Measurements from ENCODE around the gene OR6K2.

DNA sequence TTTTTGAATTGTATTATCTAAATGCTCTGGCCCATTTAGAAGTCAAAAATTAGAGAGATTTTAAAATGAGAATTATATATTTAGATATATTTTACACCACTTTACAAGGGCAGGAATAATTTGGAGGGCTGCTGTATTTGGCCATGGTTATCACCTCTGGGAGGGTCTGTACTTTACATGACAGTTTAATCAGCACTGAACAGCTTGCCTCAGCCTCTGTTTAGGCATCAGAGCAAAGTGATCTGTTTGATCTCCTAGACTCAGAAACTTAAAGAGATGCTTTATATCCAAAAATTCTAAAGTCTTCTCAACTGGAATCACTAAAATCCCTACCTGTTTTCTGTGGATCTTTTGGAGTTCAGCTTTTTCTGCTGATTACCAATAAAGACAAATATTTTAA, 8.5 kb downstream of the OR6K2 start:
- TF ChIP-seq, protein P1, sequence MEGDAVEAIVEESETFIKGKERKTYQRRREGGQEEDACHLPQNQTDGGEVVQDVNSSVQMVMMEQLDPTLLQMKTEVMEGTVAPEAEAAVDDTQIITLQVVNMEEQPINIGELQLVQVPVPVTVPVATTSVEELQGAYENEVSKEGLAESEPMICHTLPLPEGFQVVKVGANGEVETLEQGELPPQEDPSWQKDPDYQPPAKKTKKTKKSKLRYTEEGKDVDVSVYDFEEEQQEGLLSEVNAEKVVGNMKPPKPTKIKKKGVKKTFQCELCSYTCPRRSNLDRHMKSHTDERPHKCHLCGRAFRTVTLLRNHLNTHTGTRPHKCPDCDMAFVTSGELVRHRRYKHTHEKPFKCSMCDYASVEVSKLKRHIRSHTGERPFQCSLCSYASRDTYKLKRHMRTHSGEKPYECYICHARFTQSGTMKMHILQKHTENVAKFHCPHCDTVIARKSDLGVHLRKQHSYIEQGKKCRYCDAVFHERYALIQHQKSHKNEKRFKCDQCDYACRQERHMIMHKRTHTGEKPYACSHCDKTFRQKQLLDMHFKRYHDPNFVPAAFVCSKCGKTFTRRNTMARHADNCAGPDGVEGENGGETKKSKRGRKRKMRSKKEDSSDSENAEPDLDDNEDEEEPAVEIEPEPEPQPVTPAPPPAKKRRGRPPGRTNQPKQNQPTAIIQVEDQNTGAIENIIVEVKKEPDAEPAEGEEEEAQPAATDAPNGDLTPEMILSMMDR (IDR thresholded peaks at IDR 0.05; ENCODE audit: borderline replicate concordance, extremely low read depth, low read length, poor library complexity, severe bottlenecking): no peak
- TF ChIP-seq EZH2 (IDR thresholded peaks at IDR 0.05; ENCODE audit: borderline replicate concordance, low read depth, low read length, severe bottlenecking): no peak

Measured in DND-41 (cell line).